ENCODE data around the gene ARHGEF38.

DNA sequence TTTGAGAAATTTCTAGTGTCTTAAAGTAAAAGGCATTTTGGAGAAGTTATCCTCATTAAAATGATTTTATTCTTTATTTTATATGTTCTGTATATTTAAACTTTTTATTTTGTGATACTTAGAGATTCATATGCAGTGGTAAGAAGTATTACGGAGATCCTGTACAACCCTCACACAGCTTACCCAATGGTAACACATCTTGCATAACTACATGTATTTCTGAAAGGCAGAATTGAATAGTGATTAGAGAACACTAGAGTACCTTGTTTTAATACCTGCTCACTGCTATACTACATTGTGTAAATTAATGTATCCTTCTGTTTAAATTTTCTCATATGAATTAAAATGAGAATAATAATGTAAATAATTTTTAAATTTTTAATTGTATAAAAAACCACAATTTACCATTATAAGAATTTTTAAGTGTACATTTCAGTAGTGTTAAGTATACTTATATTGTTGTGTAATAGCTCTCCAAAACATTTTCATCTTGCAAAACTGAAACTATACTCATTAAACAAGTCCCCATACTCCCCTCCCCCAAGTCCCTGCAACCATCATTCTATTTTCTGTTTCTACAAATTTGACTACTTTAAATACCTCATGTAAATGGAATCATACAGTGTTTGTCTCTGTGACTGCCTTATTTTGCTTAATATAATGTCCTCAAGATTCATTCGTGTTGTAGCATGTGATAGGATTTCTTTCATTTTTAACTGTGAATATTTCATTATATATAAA is 110.7 kb downstream of the ARHGEF38 start:
- TF ChIP-seq TCF12 (IDR thresholded peaks at IDR 0.05) (no peak), RAD21 (IDR thresholded peaks at IDR 0.05; ENCODE audit: low read length) (no peak), EP300 (IDR thresholded peaks at IDR 0.05; ENCODE audit: borderline replicate concordance in 1 of 2, low read depth in 1 of 2, low read length in 1 of 2) (no peak), RFX5 (IDR thresholded peaks at IDR 0.05; ENCODE audit: low read length) (no peak), EZH2phosphoT487 (IDR thresholded peaks at IDR 0.05; ENCODE audit: borderline replicate concordance, low read depth) (no peak), TAF1 (IDR thresholded peaks at IDR 0.05; ENCODE audit: borderline replicate concordance, low read depth, low read length) (no peak), FOSL2 (IDR thresholded peaks at IDR 0.05; ENCODE audit: borderline replicate concordance, low read depth) (no peak), JUND (IDR thresholded peaks at IDR 0.05) (no peak), POLR2AphosphoS5 (IDR thresholded peaks at IDR 0.05; ENCODE audit: low read depth, low read length) (no peak)
- TF ChIP-seq, protein P1, sequence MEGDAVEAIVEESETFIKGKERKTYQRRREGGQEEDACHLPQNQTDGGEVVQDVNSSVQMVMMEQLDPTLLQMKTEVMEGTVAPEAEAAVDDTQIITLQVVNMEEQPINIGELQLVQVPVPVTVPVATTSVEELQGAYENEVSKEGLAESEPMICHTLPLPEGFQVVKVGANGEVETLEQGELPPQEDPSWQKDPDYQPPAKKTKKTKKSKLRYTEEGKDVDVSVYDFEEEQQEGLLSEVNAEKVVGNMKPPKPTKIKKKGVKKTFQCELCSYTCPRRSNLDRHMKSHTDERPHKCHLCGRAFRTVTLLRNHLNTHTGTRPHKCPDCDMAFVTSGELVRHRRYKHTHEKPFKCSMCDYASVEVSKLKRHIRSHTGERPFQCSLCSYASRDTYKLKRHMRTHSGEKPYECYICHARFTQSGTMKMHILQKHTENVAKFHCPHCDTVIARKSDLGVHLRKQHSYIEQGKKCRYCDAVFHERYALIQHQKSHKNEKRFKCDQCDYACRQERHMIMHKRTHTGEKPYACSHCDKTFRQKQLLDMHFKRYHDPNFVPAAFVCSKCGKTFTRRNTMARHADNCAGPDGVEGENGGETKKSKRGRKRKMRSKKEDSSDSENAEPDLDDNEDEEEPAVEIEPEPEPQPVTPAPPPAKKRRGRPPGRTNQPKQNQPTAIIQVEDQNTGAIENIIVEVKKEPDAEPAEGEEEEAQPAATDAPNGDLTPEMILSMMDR (IDR thresholded peaks at IDR 0.05) = no peak
- TF ChIP-seq, protein P2, sequence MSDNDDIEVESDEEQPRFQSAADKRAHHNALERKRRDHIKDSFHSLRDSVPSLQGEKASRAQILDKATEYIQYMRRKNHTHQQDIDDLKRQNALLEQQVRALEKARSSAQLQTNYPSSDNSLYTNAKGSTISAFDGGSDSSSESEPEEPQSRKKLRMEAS (IDR thresholded peaks at IDR 0.05; ENCODE audit: low read depth) = no peak
- TF ChIP-seq, protein P3, sequence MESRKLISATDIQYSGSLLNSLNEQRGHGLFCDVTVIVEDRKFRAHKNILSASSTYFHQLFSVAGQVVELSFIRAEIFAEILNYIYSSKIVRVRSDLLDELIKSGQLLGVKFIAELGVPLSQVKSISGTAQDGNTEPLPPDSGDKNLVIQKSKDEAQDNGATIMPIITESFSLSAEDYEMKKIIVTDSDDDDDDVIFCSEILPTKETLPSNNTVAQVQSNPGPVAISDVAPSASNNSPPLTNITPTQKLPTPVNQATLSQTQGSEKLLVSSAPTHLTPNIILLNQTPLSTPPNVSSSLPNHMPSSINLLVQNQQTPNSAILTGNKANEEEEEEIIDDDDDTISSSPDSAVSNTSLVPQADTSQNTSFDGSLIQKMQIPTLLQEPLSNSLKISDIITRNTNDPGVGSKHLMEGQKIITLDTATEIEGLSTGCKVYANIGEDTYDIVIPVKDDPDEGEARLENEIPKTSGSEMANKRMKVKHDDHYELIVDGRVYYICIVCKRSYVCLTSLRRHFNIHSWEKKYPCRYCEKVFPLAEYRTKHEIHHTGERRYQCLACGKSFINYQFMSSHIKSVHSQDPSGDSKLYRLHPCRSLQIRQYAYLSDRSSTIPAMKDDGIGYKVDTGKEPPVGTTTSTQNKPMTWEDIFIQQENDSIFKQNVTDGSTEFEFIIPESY (IDR thresholded peaks at IDR 0.05; ENCODE audit: borderline replicate concordance, low read depth) = no peak
